GM12891 (cell line): ENCODE data around the gene NINL.

ENCODE experiments used
- DNase-seq: peaks from one replicate; pipeline ENCODE4 v3.0.0; 2011; ENCODE audit warnings: low spot score; ENCODE audit not compliant: insufficient read length
- FAIRE-seq: peaks from 2 replicates; lab custom pipeline; 2011; peaks lifted over from hg19 to GRCh38; lab: Jason Lieb, UNC
- PAX5 ChIP-seq: IDR thresholded peaks from 2 replicates; pipeline ENCODE4 v1.6.1; 2011; ENCODE audit warnings: low read length, moderate library complexity, mild to moderate bottlenecking; ENCODE audit not compliant: insufficient read depth, severe bottlenecking
- POLR2A ChIP-seq: IDR thresholded peaks from 2 replicates; pipeline ENCODE4 v1.6.1; 2011; ENCODE audit warnings: low read depth, low read length, control low read depth
- POLR2AphosphoS5 ChIP-seq: IDR thresholded peaks from 2 replicates; pipeline ENCODE4 v1.6.1; 2011; ENCODE audit warnings: low read depth, low read length, control low read depth
- POU2F2 ChIP-seq: IDR thresholded peaks from 2 replicates; pipeline ENCODE4 v1.6.1; 2011; ENCODE audit warnings: low read depth, mild to moderate bottlenecking, control low read depth, low read length, moderate library complexity
- SPI1 ChIP-seq: IDR thresholded peaks from 2 replicates; pipeline ENCODE4 v1.6.1; 2011; ENCODE audit warnings: low read depth, low read length, control low read depth
- TAF1 ChIP-seq: IDR thresholded peaks from 2 replicates; pipeline ENCODE4 v1.6.1; 2011; ENCODE audit warnings: low read depth, low read length, control low read depth

Gene NINL

DNA sequence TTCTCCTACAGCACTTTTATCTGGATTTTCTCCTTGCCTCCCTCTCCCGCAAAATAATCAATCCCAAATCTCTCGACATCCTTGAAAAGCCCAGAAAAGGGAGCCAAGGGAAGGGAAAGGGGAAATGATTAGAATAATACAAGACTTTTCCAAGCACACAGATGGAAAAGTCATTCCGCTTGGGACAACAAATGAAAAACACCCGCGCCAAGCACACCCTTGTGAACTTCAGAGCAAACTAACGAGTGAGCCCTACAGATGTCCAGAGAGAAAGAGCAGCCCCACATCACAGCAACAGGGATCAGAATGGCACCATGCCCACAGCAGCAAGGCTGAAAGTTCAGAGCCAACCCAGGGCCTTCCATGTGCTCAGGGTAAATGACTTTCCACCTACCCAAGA is 49.6 kb downstream of the NINL start:
- FAIRE-seq = no peak
- DNase-seq = no peak
- TF ChIP-seq POU2F2 (no peak), TAF1 (no peak), SPI1 (no peak), POLR2AphosphoS5 (no peak), POLR2A (no peak), PAX5 (no peak)

DNA sequence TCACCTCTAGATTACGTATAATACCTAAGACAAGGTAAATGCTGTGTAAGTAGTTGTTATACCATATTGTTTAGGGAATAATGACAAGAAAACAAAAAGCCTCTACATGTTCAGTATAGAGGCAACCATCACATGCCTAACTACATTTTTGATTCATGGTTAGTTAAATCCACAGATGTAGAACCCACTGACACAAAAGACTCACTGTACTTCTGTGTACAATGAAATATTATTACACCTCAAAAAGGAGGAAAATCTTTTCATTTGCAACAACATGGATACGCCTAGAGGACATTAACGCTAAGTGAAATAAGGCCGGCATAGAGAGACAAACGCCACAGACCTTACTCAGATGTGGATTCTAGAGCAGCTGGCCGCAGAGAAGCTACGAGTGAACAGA is 50.5 kb downstream of the NINL start:
- FAIRE-seq (no peak), DNase-seq (no peak)
- no peak for TF ChIP-seq POLR2A
- TF ChIP-seq SPI1 = no peak
- TF ChIP-seq TAF1 = no peak
- TF ChIP-seq PAX5 = no peak
- no peak for TF ChIP-seq POLR2AphosphoS5
- no peak for TF ChIP-seq POU2F2

DNA sequence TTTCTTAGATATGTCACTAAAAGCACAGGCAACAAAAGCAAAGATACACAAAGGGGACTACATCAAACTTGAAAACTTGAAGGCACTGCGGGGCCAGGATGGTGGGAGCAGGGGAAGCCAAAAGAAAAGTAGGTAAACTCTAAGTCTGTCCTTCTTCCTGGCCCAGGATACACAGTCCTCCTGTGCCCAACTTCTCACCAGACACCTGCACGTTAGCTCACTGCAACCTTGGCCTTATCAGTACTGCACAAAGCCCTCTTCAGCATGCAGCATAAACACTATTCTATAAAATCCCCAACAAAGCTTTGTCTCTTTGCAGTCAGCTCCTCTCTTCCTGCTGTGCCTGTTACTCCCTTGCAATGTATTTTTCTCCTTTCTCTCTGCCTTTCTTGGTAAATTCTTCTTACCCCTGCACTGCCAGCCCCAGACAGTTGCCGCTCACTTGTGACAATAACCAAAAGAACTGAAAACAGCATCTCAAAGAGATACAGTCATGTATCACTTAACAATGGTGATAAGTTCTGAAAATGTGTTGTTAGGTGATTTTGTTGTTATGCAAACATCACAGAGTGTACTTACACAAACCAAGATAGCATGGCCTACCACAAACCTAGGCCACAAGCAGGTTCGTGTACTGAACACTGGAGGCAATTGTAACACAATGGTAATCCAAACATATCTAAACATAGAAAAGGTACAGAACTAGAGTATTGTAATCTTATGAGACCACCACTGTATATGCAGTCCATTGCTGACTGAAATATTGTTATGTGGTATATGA is 51.2 kb downstream of the NINL start:
- no peak for FAIRE-seq
- TF ChIP-seq PAX5 (no peak), POLR2AphosphoS5 (no peak), TAF1 (no peak)
- DNase-seq = no peak

DNA sequence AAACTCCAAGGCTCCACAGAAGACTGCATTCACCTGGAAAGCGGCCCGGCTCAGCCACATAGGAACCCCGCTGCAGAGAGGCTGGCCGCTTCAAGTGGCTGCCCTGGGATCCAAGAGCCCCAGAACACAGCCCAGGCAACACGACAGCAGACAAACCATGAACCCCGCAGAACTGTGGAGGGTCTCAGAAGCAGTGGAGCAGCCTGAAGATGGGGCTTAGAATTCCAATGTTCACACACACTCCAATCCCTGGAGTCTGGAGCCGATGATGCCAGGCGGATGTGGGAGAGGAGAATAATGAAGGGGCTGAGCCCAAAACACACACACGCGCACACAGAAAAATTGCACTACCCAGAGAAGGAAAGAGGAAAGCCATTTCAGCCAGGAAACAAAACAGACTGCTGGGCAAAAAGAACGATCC is 52.4 kb downstream of the NINL start:
- DNase-seq = no peak
- no peak for TF ChIP-seq POU2F2
- TF ChIP-seq PAX5 = no peak
- no peak for TF ChIP-seq POLR2A
- no peak for TF ChIP-seq SPI1
- TF ChIP-seq TAF1 = no peak
- no peak for TF ChIP-seq POLR2AphosphoS5
- FAIRE-seq = no peak

DNA sequence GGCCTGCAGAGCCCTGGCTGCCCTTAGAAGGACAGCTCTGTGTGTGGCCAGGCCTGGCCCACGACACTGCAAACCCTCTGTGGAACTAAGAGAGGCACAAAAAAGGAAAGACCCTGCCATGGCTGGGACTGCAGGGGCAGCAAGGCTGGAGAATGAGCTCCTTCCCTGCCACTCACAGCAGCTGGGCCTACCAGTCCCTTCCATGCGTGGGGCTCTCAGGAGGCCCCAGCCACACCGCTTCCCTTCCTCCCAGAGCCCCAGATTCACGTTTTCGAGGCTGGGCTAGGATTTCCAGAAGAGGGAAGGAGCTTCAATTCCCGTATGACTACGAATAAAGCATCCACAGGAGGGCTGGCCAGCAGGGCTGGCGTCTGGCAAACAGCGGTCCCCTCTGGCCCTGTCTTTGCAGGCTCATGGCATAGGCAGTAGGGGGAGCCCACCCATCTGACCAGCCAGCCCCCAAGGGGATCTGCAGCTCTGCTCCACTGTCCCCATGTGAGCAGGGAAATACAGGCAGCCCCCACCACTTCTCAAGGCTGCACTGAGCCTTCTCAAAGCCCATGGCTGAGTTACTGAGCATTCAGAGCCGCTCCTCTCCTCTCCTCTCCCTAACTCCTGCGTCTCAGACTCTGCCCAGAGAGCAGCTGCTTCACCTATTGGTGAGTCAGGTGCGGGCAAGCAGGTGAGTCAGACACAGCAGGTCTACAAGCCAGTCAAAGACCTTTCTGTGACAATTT is 53.1 kb downstream of the NINL start:
- TF ChIP-seq TAF1 (no peak), PAX5 (no peak), SPI1 (no peak), POLR2AphosphoS5 (no peak), POU2F2 (no peak), POLR2A (no peak)
- FAIRE-seq (no peak), DNase-seq (no peak)

DNA sequence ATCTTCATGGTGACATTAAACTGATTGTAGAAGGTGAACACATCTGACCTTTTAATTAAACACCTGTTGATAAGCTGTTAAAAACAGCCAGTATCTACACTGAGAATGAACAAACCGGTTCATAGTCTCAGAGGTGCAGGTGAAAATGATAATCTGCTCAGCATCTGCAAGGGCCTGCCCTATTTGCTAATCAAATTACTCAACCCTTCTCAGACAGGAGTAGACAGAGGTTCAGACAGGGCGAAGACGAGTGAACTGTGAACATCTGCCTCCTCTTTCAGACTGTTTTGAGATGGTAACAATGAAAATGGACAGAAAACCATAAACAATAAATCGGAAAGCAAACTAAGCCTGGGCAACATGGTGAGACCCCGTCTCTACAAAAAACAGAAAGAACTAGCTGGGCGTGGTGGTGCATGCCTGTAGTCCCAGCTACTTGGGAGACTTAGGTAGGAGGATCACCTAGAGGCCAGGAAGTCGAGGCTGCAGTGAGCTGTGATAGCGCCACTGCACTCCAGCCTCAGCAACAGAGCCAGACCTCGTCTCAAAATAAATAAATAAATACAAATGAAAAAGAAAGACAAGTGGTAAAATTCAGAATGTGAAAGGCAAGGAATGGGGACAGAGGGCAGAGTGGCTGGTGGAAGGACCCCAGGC is 55.9 kb downstream of the NINL start:
- DNase-seq (no peak), FAIRE-seq (no peak)
- TF ChIP-seq PAX5 (no peak), POLR2A (no peak), POU2F2 (no peak), TAF1 (no peak), POLR2AphosphoS5 (no peak), SPI1 (no peak)

DNA sequence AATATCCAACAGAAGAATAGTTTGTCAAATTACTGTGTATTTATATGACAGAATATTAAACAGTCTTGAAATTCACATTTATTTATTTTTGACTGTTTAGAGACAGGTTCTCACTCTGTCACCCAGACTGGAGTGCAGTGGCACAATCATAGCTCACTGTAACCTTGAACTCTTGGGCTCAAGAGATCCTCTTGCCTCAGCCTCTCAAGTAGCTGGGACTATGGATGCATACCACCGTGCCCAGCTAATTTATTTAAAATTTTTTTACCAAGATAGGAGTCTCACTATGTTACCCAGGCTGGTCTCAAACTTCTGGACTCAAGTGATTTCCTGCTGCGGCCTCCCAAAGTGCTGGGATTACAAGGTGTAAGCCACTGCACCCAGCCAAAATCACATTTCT is 57.4 kb downstream of the NINL start:
- TF ChIP-seq PAX5 (no peak), SPI1 (no peak)
- FAIRE-seq = no peak

DNA sequence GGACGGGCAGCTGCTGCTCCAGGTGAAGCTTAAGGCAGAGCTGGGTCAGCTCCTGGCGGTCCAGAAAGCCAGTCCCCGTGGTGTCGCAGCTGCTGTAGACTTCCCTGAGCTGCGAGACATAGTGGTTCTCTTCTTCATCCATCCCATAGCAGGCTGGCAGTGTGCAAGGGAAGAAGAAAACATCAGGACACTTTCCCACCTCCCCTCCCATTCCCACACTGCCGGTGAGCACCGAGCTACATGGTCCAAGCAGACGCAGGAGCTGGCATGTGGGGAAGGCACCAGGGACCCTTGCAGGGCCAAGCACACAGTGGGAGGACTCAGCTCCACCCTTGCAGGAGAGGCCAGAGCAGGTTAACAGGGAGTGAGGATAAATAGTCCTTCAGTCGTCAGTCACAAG is 58.9 kb downstream of the NINL start:
- FAIRE-seq (no peak), DNase-seq (no peak)
- TF ChIP-seq SPI1 (no peak), POU2F2 (no peak), POLR2AphosphoS5 (no peak), POLR2A (no peak), TAF1 (no peak), PAX5 (no peak)

More for the DNA sequence above, 57.4 kb downstream of the NINL start:
- DNase-seq = no peak

DNA sequence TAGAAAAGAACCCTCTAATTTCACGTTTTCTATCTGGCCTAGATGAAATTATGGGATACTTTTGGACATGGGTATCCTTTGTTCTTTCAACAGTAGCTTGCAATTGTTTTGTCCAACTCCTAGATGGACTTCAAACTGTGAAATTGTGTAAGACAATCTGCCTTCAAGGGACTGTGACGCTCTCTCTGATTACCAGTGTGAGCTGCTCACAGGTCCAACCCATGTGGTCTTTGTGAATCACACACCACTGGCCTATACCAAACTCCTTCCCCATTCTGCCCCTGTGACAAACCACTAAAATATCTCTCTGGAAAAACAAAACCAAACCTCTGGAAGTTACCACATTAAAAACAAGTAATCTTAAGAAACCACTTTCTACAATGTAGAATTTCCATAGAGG is 59.5 kb downstream of the NINL start:
- DNase-seq (no peak), FAIRE-seq (no peak)
- no peak for TF ChIP-seq POU2F2
- TF ChIP-seq TAF1 = no peak
- no peak for TF ChIP-seq PAX5

DNA sequence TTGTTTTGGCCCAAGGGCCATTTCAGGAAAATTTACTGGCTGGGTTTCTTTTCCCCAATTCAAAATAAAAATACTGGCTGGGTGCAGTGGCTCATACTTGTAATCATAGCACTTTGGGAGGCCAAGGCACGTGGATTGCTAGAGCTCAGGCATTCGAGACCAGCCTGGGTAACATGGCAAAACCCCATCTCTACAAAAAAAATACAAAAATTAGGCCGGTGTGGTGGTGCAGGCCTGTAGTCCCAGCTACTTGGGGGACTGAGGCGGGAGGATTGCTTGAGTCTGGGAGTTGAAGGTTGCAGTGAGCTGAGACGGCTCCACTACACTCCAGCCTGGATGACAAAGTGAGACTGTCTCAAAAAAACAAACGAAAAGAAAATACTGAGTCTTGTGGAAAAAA is 60.0 kb downstream of the NINL start:
- FAIRE-seq (no peak), DNase-seq (no peak)
- TF ChIP-seq POU2F2 (no peak), TAF1 (no peak), SPI1 (no peak), PAX5 (no peak), POLR2A (no peak), POLR2AphosphoS5 (no peak)

DNA sequence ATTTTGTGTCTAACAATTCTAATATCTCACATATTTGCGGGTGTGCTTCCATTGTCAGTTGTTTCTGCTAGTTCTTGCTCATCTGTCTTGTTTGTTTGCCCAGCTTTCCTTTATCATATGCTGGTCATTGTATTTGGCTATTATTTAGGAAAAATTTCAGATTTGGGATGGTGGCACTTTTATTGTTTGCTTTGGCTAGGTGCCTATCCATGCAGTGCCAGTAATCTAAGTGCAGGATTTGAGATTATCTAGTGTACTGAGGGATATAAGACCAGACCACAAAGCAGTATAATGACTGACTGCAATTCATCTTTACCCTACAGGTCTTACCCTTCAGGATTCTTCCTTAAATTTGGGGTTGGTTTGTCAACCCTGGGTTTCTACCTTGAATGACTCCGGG is 63.9 kb downstream of the NINL start:
- DNase-seq (no peak), FAIRE-seq (no peak)
- TF ChIP-seq POLR2A (no peak), PAX5 (no peak), TAF1 (no peak), POU2F2 (no peak)
